B cell (primary cell): ENCODE measurements around the gene ELL3.
A peak's percentile ranks its signal among the peaks of the same experiment; 100 is the strongest.

Experiments used
- CTCF ChIP-seq: fragments of 200-600 bp; IDR thresholded peaks from one replicate; pipeline ENCODE4 v1.8.0; 2022; ENCODE audit warnings: antibody characterized with exemption, mild to moderate bottlenecking
- EZH2 ChIP-seq: IDR thresholded peaks from 2 replicates; pipeline ENCODE4 v1.6.1; 2012; ENCODE audit warnings: borderline replicate concordance, low read depth, mild to moderate bottlenecking, moderate library complexity, low read length; ENCODE audit not compliant: insufficient read depth, poor library complexity, severe bottlenecking

- TF ChIP-seq CTCF (peak; percentile 90), EZH2 (no peak)
These were observed 7.1 kb downstream of the ELL3 start for GRCh38 chr15:43769584-43770228.
